ENCODE results near the gene HBG2. TPM values are rescaled to one million over a fixed set of nuclear protein-coding genes. Genes with fewer than 3 reads are reported as not detected.

HBG2 gene
- total RNA-seq, 1 donor from 2014 or later = not detected

DNA sequence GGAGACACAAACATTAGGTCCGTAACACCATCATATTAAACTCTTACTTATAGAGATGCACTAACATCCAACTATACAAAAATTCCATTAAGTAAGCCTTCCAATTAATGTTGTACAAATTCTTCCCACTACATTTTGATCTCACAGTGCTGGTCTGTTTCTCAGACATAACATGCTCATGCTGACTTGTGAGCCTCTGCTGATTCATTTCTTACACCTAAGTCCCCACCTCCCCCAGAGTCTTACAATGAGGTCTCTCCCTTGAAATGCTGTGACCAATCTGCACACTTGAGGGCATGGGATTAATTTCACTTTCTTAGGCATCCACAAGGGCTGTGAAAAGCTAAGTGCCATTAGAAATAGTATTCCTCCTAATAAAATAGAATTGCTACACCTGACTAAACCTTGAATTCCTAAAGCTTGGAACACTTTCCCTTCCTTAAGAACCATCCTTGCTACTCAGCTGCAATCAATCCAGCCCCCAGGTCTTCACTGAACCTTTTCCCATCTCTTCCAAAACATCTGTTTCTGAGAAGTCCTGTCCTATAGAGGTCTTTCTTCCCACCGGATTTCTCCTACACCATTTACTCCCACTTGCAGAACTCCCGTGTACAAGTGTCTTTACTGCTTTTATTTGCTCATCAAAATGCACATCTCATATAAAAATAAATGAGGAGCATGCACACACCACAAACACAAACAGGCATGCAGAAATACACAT is 6.9 kb downstream of the HBG2 start:
- peaks cover 2% of the 10 kb centered on the region for H3K9me3 Mint-ChIP-seq (ENCODE audit: unreplicated experiment)
- H3K4me1 Mint-ChIP-seq (ENCODE audit: low read depth, unreplicated experiment) = no peaks in the 10 kb centered on the region
- H3K4me3 Mint-ChIP-seq (ENCODE audit: unreplicated experiment) = no peak overlapping the region
- TF ChIP-seq, protein P1, sequence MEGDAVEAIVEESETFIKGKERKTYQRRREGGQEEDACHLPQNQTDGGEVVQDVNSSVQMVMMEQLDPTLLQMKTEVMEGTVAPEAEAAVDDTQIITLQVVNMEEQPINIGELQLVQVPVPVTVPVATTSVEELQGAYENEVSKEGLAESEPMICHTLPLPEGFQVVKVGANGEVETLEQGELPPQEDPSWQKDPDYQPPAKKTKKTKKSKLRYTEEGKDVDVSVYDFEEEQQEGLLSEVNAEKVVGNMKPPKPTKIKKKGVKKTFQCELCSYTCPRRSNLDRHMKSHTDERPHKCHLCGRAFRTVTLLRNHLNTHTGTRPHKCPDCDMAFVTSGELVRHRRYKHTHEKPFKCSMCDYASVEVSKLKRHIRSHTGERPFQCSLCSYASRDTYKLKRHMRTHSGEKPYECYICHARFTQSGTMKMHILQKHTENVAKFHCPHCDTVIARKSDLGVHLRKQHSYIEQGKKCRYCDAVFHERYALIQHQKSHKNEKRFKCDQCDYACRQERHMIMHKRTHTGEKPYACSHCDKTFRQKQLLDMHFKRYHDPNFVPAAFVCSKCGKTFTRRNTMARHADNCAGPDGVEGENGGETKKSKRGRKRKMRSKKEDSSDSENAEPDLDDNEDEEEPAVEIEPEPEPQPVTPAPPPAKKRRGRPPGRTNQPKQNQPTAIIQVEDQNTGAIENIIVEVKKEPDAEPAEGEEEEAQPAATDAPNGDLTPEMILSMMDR (IDR thresholded peaks at IDR 0.05; ENCODE audit: partially characterized antibody, unreplicated experiment) = no peak
- H3K27me3 Mint-ChIP-seq (ENCODE audit: unreplicated experiment) = no peaks in the 10 kb centered on the region
- H3K36me3 Mint-ChIP-seq (ENCODE audit: unreplicated experiment) = no peaks in the 10 kb centered on the region
- DNase-seq = no peak
- no peak overlapping the region for H3K27ac Mint-ChIP-seq (ENCODE audit: unreplicated experiment)

DNA sequence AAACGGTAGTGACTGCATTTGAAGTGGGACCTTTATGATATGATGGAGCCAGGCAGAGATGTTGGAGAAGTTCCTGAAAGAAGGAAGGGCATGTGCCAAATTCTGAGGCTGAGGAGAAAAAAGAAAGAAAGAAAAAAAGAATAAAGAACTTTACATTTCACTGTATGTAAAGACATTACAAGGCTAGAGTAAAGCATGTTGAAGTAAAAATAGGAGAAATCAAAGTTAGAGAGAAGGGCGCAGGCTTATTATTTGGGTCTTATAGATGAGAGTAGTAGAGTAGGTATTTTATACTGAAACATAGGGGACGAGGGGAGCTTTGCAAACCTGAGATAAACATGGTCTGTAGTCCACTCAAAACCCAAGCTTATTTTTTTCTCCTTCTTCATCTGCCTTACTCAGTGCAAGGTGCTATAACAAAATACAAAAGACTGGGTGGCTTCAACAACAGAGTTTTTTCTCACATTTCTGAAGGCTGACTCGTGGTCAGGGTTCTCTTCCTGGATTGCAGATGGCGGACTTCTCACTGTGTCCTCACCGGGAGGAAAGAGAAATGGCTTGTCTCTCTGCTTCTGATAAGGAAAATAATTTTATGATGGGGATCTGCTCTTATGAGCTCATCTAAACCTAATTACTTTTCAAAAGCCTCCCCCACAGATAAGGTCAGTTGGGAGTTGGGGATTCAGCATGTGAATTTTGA is 7.7 kb downstream of the HBG2 start:
- H3K27ac Mint-ChIP-seq (ENCODE audit: unreplicated experiment) = no peak overlapping the region
- H3K36me3 Mint-ChIP-seq (ENCODE audit: unreplicated experiment) = no peaks in the 10 kb centered on the region
- no peak for DNase-seq
- no peaks in the 10 kb centered on the region for H3K27me3 Mint-ChIP-seq (ENCODE audit: unreplicated experiment)
- TF ChIP-seq, protein P1 (IDR thresholded peaks at IDR 0.05; ENCODE audit: partially characterized antibody, unreplicated experiment) = no peak
- H3K4me1 Mint-ChIP-seq (ENCODE audit: low read depth, unreplicated experiment) = no peaks in the 10 kb centered on the region
- peaks cover 2% of the 10 kb centered on the region for H3K9me3 Mint-ChIP-seq (ENCODE audit: unreplicated experiment)
- no peak overlapping the region for H3K4me3 Mint-ChIP-seq (ENCODE audit: unreplicated experiment)

DNA sequence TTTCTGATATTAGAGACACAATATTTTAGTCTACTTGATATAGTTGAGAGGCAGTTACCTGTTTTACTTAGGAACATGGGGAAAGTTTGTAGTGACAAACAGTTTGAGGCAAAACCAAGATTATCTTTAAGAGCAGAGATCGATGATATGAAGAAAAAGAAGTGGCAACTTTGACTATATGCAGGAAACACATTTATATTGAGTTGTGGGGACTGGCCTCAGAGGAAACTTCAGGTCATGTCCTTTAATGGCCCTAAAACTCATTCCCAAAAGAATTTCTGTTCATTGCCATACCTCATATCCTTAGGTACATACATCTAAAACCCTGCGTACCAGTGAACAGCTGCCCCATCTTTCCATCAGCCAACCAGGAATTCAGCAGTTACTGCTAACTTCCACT is 9.4 kb downstream of the HBG2 start:
- TF ChIP-seq, protein P1 (IDR thresholded peaks at IDR 0.05; ENCODE audit: partially characterized antibody, unreplicated experiment) = no peak
- H3K36me3 Mint-ChIP-seq (ENCODE audit: unreplicated experiment) = no peaks in the 10 kb centered on the region
- no peaks in the 10 kb centered on the region for H3K4me1 Mint-ChIP-seq (ENCODE audit: low read depth, unreplicated experiment)
- peaks cover 2% of the 10 kb centered on the region for H3K9me3 Mint-ChIP-seq (ENCODE audit: unreplicated experiment)
- H3K4me3 Mint-ChIP-seq (ENCODE audit: unreplicated experiment) = no peak overlapping the region
- DNase-seq = no peak
- H3K27me3 Mint-ChIP-seq (ENCODE audit: unreplicated experiment) = no peaks in the 10 kb centered on the region
- no peak overlapping the region for H3K27ac Mint-ChIP-seq (ENCODE audit: unreplicated experiment)

DNA sequence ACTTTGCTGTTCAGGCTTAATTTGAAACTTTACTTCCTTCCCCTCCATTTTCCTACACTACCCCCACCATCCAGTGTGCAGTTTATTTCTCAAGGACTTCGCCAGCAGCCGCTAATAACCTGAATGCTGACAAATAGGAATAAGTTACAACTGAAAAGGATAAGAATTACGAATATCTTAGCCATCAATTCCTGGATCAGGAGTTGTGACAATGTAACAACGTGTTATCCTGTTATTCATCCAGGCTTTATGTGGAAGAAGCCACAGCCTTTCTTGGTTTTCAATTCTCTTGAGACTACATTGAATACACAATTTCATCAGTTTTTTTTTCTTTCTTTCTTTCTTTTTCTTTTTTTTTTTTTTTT is 10.8 kb downstream of the HBG2 start:
- Mint-ChIP-seq H3K27ac (ENCODE audit: unreplicated experiment) (no peak overlapping the region), H3K4me1 (ENCODE audit: low read depth, unreplicated experiment) (no peaks in the 10 kb centered on the region), H3K9me3 (ENCODE audit: unreplicated experiment) (no peaks in the 10 kb centered on the region), H3K27me3 (ENCODE audit: unreplicated experiment) (no peaks in the 10 kb centered on the region), H3K4me3 (ENCODE audit: unreplicated experiment) (no peak overlapping the region), H3K36me3 (ENCODE audit: unreplicated experiment) (no peaks in the 10 kb centered on the region)
- TF ChIP-seq, protein P1 (IDR thresholded peaks at IDR 0.05; ENCODE audit: partially characterized antibody, unreplicated experiment) = no peak
- no peak for DNase-seq

Data from glutamatergic neuron (in vitro differentiated cells).